ENCODE data around the gene MYL2. TPM values are rescaled to one million over a fixed set of nuclear protein-coding genes. Genes with fewer than 3 reads are reported as not detected.

Gene MYL2
- total and polyA plus RNA-seq, 9 of the 15 experiments (the other 6 are each of a cell fraction or from before 2014, with no cell fraction given), result not detected

GRCh38 chr12:110928700-110929099 is 8.3 kb upstream of the MYL2 start (continued):
- no peak for TF ChIP-seq FOS (IDR thresholded peaks at IDR 0.05; ENCODE audit: extremely low read depth, insufficient read length)

- no peaks in the 10 kb centered on the region for H3K9me1 ChIP-seq (ENCODE audit: control insufficient read depth, insufficient read depth, low read length)
- H2AFZ ChIP-seq (ENCODE audit: low read depth, low read length), result no peak overlapping the region
- no peak for ATAC-seq
- H3K27ac ChIP-seq (ENCODE audit: extremely low read depth, low read depth, low read length), result no peak overlapping the region
- no peak overlapping the region for H3K4me2 ChIP-seq (ENCODE audit: insufficient read depth, low read length)
- 0% methylated on average over 6 of the region's 6 CpGs for WGBS (ENCODE audit: insufficient coverage, low coverage, missing lambda C conversion rate)
- H3K9ac ChIP-seq (ENCODE audit: insufficient read depth in 1 of 2, low read depth in 2 of 2, low read length in 2 of 2), result no peak overlapping the region
- intact Hi-C loops (cut with micrococcal nuclease), result no loop called here
- no peaks in the 10 kb centered on the region for H4K20me1 ChIP-seq (replicated peaks; ENCODE audit: control insufficient read depth, insufficient read depth, low read length)
- POLR2A ChIA-PET, result no interaction called here
- H3K27me3 ChIP-seq (ENCODE audit: control insufficient read depth in 2 of 2, insufficient read depth in 2 of 2, low read length in 2 of 2), result peaks cover 4 to 45% of the 10 kb centered on the region in 2 experiments; a peak in 3 of 5 replicates
- no peaks in the 10 kb centered on the region for H3K79me2 ChIP-seq (ENCODE audit: control insufficient read depth, insufficient read depth, low read length)
- TF ChIP-seq HMG20A (CRISPR knock-in tag; conservative IDR thresholded peaks at IDR 0.05), result no peak
- no peak for DNase-seq (ENCODE audit: extremely low read depth in 1 of 4, low spot score in 3 of 4)
- BruUV-seq (replicated peaks), result no TSS peak
- peaks cover 0 to 5% of the 10 kb centered on the region in 2 experiments; a peak in 1 of 5 replicates for H3K4me1 ChIP-seq (replicated peaks in 1 of 2; ENCODE audit: control insufficient read depth in 2 of 2, insufficient read depth in 2 of 2, low read length in 2 of 2)
- H3K36me3 ChIP-seq (ENCODE audit: control insufficient read depth, insufficient read depth, low read length), result no peaks in the 10 kb centered on the region
- no peaks in the 10 kb centered on the region for H3K9me3 ChIP-seq (replicated peaks; ENCODE audit: control insufficient read depth, insufficient read depth, low read depth, low read length)
- in situ Hi-C loops (cut with MboI), result no loop called here
- no peak overlapping the region for H3K4me3 ChIP-seq
- CTCF ChIA-PET (ENCODE audit: low intra/inter-chr PET ratio), result no interaction called here
- FAIRE-seq, result no peak
Measured at GRCh38 chr12:110927546-110927945, 7.2 kb upstream of the MYL2 start.

GRCh38 chr12:110923692-110924334 is 3.4 kb upstream of the MYL2 start:
- no peak overlapping the region for H3K4me3 ChIP-seq
- no peaks in the 10 kb centered on the region for H3K36me3 ChIP-seq (ENCODE audit: control insufficient read depth, insufficient read depth, low read length)
- ATAC-seq, result no peak
- H3K9me1 ChIP-seq (ENCODE audit: control insufficient read depth, insufficient read depth, low read length), result no peaks in the 10 kb centered on the region
- ChIA-PET CTCF (ENCODE audit: low intra/inter-chr PET ratio) (no interaction called here), POLR2A (no interaction called here)
- in situ Hi-C loops (cut with MboI), result no loop called here
- H3K9ac ChIP-seq (ENCODE audit: insufficient read depth in 1 of 2, low read depth in 2 of 2, low read length in 2 of 2), result no peak overlapping the region
- no peak for FAIRE-seq
- H3K79me2 ChIP-seq (ENCODE audit: control insufficient read depth, insufficient read depth, low read length), result no peaks in the 10 kb centered on the region
- H2AFZ ChIP-seq (ENCODE audit: low read depth, low read length), result no peak overlapping the region
- no TSS peak for BruUV-seq (replicated peaks)
- 7% methylated on average over 9 of the region's 9 CpGs for WGBS (ENCODE audit: insufficient coverage, low coverage, missing lambda C conversion rate)
- H3K27me3 ChIP-seq (ENCODE audit: control insufficient read depth in 2 of 2, insufficient read depth in 2 of 2, low read length in 2 of 2), result peaks cover 10 to 50% of the 10 kb centered on the region in 2 experiments; a peak in 3 of 5 replicates
- DNase-seq (ENCODE audit: extremely low read depth in 1 of 4, low spot score in 3 of 4), result no peak
- H3K9me3 ChIP-seq (replicated peaks; ENCODE audit: control insufficient read depth, insufficient read depth, low read depth, low read length), result no peaks in the 10 kb centered on the region
- intact Hi-C loops (cut with micrococcal nuclease), result no loop called here
- H4K20me1 ChIP-seq (replicated peaks; ENCODE audit: control insufficient read depth, insufficient read depth, low read length), result no peaks in the 10 kb centered on the region
- no peaks in the 10 kb centered on the region for H3K4me1 ChIP-seq (replicated peaks in 1 of 2; ENCODE audit: control insufficient read depth in 2 of 2, insufficient read depth in 2 of 2, low read length in 2 of 2)
- H3K4me2 ChIP-seq (ENCODE audit: insufficient read depth, low read length), result no peak overlapping the region
- H3K27ac ChIP-seq (ENCODE audit: extremely low read depth, low read depth, low read length), result no peak overlapping the region
- no peak for TF ChIP-seq KDM1A (IDR thresholded peaks at IDR 0.05)
